Activated CD4-positive, alpha-beta T cell treated with anti-CD3 and anti-CD28 coated beads for 24 hours (primary cell): ENCODE results near the gene NIP7.
A peak's percentile ranks its signal among the peaks of the same experiment; 100 is the strongest.

Experiments used
- DNase-seq, 2 donors: peaks; one replicate each; pipeline ENCODE4 v3.0.0-alpha.2; 2020; ENCODE audit warnings: low read depth in 2 of 2

NIP7 gene

GRCh38 chr16:69318911-69319289, 20.7 kb upstream of the NIP7 start:
- no peak for DNase-seq

GRCh38 chr16:69319381-69319780, 20.2 kb upstream of the NIP7 start:
- no peak for DNase-seq

- DNase-seq = no peak
These were observed 19.5 kb upstream of the NIP7 start for GRCh38 chr16:69319826-69320739.

- no peak for DNase-seq
These were observed 18.9 kb upstream of the NIP7 start for GRCh38 chr16:69320740-69321073.

- no peak for DNase-seq
These were observed 18.5 kb upstream of the NIP7 start for GRCh38 chr16:69321080-69321479.

GRCh38 chr16:69322343-69322742, 17.2 kb upstream of the NIP7 start:
- no peak for DNase-seq

GRCh38 chr16:69323415-69323814, 16.2 kb upstream of the NIP7 start:
- no peak for DNase-seq

GRCh38 chr16:69324013-69324531, 15.5 kb upstream of the NIP7 start:
- no peak for DNase-seq

GRCh38 chr16:69324585-69325253, 14.9 kb upstream of the NIP7 start:
- DNase-seq = no peak

GRCh38 chr16:69325784-69326171, 13.8 kb upstream of the NIP7 start:
- DNase-seq = no peak

GRCh38 chr16:69326172-69326873, 13.2 kb upstream of the NIP7 start:
- no peak for DNase-seq

- no peak for DNase-seq
These were observed 11.8 kb upstream of the NIP7 start for GRCh38 chr16:69327585-69328310.

- no peak for DNase-seq
These were observed 10.7 kb upstream of the NIP7 start for GRCh38 chr16:69328854-69329316.

- DNase-seq = no peak
These were observed 9.9 kb upstream of the NIP7 start for GRCh38 chr16:69329369-69330285.

GRCh38 chr16:69330286-69331109, 9.1 kb upstream of the NIP7 start, which contains the start of gene PDF:
TSS of gene PDF (minus strand) at chr16:69330588. CDS start at chr16:69330570, 18 bp downstream.
- DNase-seq = peak; percentile 69 to 83

GRCh38 chr16:69334696-69335095, 4.9 kb upstream of the NIP7 start:
- no peak for DNase-seq

GRCh38 chr16:69338557-69339288, 849 bp upstream of the NIP7 start:
- DNase-seq = peak in 1 of 2 donors; percentile 27

- DNase-seq = peak in 1 of 2 donors; percentile 25
These were observed 598 bp downstream of the NIP7 start for GRCh38 chr16:69340095-69340644.
